ENCODE measurements around the gene ARMC9.

GRCh38 chr2:231286964-231287363 is 88.5 kb downstream of the ARMC9 start:
- TF ChIP-seq POLR2A (IDR thresholded peaks at IDR 0.05) = no peak
- TF ChIP-seq POLR2AphosphoS5 (IDR thresholded peaks at IDR 0.05) = no peak
- TF ChIP-seq, protein P1, sequence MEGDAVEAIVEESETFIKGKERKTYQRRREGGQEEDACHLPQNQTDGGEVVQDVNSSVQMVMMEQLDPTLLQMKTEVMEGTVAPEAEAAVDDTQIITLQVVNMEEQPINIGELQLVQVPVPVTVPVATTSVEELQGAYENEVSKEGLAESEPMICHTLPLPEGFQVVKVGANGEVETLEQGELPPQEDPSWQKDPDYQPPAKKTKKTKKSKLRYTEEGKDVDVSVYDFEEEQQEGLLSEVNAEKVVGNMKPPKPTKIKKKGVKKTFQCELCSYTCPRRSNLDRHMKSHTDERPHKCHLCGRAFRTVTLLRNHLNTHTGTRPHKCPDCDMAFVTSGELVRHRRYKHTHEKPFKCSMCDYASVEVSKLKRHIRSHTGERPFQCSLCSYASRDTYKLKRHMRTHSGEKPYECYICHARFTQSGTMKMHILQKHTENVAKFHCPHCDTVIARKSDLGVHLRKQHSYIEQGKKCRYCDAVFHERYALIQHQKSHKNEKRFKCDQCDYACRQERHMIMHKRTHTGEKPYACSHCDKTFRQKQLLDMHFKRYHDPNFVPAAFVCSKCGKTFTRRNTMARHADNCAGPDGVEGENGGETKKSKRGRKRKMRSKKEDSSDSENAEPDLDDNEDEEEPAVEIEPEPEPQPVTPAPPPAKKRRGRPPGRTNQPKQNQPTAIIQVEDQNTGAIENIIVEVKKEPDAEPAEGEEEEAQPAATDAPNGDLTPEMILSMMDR (IDR thresholded peaks at IDR 0.05) = no peak
- no peak for TF ChIP-seq EP300 (IDR thresholded peaks at IDR 0.05)
